NCI-H524 (cell line): ENCODE data around the gene DST.

ENCODE experiments used
- DNase-seq, 2 experiments: peaks; one replicate each; lab custom pipeline; 2025; lab: John Stamatoyannopoulos, UW

DST gene

DNA sequence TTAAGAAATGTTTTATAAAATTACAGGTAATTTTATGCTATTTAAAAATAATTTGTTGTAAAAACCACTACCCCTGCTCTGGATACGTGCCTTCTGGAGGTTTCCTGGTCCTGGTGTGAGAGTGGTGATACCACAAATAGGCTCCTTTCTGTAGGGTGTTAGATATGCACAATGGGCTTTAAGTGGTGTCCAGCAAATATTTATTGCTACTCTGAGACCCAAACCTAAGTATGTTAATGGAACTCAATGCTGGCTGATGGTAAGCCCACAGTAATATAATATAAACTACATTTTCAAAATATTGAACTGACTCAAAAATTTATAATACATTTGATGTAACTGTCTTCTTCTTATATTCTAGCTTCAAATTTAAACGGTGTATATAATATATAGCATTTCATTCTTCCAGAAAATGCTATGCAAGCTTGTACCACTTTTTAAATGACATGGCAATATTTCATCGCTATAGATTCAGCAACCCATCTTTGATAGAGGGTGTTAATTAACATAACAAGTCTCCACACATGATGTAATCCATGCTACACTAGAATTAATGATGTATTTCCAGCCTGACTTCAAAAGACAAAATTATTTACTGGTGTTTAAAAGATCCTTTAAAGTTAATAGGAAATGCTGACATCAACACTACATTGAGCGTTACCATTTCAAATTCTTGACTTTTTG lies 161.9 kb downstream of the DST start:
- no peak for DNase-seq

DNA sequence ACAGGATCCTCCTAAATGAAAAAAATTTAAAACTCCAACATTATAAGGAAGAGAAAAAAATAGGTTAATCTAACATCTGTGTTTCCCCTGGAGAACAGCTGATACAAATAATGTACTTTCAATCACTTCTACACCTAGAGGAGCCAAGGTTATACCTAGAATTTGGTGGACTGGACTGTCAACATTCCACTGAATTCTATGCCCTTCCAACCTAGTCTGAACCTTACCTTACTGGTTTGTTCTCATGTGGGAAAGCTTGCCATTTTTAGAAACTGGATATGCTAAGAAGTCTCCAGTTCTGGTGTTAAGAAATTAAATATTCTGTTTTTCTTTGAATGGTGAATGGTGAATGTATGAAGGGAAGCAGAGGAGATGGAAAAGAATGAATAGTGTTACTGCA lies 162.4 kb downstream of the DST start:
- DNase-seq: no peak

DNA sequence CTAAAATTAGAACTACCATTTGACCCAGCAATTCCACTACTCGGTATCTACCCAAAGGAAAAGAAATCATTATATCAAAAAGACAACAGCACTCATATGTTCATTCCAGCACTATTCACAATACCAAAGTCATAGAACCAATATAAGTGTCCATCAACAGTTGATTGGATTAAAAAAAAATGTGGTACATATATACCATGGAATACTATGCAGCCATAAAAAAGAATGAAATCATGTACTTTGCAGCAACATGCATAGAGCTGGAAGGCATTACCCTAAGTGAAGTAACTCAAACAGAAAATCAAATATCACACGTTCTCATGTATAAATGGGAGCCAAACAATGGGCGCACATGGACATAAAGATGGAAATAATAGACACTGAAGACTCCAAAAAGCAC lies 163.3 kb downstream of the DST start:
- DNase-seq: no peak

DNA sequence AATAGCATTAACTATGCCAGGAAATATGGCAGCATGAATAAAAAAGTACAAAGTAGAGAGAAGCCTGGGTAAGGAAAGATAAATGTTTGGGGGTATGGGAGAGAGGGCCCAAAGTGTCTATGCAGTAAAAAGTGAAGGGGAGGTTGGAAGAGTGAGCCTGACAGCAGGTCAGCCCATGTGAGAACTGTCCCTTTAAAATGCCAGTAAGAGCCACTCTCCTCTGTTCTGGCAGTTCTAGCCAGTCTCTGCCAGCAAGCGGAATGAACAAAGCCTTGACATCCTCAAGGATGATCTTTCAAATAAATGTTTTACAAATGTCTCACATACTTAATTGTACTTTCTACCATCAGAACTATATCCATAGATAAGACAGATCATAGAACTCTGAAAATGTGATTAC lies 164.5 kb downstream of the DST start:
- no peak for DNase-seq

DNA sequence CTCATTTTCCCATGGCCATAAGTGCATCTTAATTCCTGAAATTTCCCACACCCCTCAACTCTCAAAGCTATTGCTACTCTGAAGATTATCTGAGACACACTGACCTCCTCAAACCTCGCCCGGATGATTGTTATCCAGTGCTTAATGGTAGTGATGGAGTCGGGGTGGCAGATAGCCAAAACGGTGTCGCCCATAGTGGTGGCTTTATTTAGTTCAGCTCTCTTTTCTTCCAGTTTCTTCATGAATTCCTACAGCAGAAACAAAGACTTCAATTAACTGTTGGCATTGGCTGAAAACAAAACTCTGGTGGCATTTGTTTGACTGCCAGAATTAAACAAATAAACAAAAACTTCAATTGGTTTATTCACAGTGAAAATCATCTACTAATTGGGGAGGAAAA lies 165.4 kb downstream of the DST start:
- no peak for DNase-seq

DNA sequence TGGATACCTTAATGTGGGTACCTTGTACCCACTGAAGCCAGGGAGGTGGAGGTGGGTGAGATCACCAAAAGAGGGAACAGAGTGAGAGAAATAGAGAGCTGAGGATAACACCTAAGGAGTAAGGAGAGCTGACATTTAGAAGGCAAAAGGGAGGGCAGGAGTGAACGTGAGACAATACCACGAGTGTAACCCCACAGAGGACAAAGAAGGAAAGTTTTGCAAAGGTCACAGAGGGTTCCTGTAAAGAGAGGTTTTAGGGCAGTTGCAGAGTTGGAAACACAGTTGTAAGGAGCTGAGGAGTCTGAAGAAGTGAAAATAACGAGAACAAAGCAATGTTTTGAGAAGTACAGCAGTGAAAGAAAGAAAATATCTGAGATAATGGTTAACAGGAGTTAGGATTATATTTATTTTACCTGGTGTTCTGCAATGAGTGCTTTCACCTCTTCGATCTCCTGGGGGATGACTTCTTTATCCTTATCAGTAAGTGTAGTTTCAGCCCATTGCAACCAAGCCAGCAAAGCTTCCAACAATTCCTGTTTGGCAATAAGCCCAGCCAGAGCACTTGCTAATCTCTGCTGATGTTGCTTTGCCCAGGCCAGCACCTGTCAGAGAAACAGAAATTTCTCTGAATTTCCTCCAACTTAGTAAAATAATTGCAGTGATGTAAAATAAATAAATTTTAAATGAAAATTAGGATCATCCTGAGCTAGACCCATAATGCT lies 166.8 kb downstream of the DST start:
- no peak for DNase-seq

DNA sequence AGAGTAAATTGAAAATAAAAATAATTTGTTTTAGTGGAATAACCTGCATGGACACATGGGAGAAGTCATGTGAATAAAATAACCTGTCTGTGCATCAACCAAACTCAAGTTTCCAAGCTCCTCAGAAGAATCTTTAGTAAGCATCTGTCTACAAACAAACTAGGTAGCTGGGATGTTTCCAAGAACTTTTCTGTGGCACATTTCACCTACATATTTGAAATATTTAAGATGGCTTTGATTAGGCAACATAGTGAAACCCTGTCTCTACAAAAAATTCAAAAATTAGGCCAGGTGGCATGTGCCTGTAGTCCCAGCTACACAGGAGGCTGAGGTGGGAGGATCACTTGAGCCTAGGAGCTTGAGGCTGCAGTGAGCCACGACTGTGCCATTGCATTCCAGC lies 168.2 kb downstream of the DST start:
- DNase-seq: no peak

DNA sequence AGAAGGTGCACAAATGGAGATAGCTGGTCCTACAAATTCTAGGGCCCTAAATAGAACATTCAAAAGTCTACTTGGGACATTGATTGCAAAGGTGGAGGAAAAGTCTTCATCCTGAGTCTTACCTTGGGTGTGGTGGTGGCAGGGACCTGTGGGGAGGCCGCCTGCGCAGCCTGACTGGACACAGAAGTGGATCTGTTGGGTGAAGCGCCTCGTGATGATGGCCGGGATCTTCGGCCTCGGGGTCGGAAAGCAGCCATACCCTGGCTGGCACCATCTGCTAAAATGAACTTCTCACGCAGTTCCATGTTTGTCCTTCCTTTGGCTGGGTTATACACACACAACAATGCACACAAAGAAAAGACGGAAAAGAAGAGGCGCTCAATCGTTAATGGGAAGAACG lies 179.2 kb downstream of the DST start:
- no peak for DNase-seq

DNA sequence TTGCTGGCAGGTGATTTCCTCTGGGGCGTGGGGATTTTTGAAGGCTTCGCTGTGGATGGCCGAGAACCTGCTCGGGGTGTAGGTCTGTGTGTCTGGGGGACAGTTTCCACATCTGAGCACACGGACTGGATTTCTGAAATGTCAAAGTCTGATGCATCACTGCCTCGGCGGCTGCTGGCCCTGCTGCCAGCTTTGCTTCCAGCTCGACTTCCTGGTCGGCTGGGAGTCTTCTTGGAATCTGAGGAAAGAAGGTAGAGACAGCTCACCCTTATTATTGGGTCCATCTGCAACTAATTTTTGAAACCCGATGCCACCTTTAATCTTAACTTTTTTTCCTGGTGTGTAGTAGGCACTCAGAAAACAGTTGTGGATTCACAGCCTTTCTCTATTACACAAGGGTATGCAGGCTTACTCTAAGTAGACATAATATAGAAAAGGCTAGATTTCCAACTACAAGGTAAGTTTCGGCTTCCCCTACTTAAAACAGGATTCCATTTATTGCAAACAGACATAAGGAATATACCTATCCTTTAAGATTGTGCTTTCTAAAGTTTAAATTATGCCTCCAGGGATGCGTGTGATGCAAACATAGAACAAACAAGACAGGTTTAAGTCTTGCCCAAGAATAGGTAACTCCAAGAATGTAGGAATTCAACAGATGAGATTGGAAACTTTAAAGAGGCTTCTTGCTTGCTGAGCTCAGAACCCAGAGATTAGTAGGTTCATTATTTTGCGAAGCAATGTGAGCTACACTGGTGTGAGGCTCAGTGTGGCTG lies 183.5 kb downstream of the DST start:
- no peak for DNase-seq

DNA sequence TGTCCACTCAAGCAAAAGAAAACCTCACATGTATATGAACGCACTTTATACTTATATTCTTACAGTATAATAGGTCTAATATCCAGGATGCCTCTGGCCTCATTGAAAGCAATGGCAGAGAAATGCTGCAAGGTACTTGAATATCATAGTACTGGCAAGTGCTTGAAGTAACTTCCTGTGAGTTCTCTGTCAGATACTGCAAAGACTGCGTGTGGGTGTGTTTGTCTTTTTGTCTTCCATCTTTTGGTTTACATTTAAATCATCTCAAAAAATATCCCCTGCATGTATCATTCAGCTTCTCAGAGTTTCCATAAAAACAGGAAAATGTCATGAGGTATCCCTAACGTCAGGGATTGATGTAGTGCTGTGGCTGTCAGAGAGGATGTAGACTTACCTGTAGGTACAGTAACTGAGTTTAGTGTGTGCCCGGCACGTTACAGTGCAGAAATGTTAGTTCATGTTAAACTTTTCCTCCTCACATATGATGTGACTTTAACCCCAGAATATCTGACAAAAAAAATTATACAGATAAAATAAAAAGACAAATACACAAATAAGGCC lies 184.3 kb downstream of the DST start:
- no peak for DNase-seq

DNA sequence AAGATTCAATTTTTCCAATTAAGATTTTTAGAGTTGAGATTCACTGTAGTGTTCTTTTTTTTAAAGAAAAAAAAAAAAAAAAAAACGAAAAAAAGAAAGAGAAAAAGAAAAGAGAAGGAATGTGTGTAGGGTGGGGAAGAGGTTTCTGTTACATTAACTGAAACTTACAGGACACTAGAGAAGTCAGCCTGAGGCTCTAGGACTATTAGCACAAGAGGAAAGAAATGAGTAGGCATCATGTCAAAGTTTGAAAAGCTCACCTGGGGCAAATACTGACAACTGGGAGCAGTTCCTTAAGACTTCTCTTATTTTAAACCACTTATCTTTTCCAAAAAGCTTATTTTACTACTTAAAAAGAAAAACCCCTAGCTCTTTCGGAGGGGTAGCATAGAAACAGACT lies 185.9 kb downstream of the DST start:
- no peak for DNase-seq

DNA sequence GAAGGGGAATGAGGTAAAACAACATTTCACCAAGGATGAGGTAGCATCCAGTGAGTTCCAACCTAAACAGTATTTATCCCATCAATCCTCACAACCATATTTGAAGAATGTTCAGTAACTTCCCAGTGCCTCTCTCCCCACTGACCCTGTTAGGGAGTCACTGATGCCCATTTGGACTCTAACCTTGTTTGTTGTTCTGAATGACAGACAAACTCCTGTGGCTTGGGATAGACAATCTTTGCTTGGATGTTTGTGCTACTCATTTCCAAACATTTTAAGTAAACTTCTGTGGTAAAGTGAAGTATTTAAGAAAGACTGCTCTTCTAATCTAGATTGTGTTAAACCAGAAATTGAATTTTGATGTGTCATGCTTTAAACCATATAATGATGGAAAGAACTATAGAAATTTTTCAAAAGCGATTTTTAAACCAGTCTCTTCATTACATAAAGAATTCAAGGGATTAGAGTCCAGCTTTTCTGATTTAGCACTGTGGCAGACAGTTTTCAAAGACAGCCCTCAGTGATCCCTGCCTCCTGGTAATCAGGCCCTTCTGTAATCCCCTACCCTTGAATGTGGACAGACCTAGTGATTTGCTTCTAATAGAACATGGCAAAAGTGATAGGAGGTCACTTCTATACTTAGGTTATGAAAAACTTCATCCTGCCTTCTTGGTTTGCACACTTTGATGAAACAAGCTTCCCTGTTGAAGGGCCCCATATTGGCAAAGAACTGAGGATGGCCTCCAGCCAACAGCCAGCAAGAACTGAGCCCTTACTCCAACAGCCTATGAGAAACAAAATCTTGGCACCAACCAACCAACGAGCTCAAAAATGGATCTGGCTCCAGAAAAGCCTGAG lies 191.6 kb downstream of the DST start:
- no peak for DNase-seq

DNA sequence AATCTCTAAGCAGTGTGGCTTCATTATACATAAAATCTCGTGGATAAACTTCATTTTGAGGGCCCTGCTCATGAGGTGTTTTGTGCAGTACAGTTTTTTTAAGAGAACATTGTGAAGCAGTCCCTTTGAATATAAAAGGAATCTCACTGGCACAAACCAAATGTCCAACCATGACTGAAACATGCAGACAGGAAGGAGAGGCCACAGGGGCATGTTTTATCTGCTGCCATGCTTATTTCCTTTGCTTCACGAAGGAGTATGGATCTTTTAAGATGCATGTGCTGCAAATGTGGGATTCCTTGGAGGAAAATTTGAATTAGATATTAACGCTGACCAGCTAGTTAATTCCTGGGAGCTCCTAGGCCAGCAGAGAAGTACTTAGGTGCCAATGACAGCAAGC lies 192.3 kb downstream of the DST start:
- no peak for DNase-seq

DNA sequence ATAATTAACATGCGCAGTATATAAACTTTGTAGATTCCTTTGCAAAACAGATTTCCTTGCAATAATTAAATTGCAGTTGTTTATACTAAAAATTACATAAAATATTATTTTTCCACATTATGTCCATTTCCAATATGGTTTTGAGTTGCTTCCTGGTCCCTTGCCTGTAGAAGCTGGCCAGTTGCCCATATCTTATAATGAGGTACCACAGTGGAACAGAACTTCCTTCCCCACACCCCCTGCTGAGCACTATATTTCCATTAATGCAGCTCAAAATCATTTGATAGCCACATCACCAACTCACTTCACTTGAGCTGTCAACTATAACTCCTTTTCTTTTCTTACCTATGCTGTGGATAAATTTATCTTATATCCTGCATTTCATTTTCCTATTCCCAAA lies 194.6 kb downstream of the DST start:
- no peak for DNase-seq

DNA sequence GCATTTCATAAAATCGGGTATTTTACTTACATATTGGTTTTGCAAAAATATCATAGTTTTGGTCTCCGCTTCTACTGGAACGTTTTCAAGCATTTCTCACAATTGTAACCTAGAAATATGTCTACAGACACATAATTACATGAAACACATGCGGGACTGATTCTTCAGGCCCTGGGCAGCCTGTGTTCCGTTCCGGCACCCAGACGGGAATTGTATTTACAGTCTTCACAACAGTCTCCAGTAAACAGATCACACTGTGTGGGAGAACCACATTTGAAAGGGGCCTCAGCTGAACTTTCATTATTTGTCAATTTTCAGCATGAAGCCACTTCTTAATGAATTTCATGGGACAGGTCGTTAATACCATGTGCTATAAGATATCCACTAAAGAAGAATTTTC lies 196.9 kb downstream of the DST start:
- no peak for DNase-seq

DNA sequence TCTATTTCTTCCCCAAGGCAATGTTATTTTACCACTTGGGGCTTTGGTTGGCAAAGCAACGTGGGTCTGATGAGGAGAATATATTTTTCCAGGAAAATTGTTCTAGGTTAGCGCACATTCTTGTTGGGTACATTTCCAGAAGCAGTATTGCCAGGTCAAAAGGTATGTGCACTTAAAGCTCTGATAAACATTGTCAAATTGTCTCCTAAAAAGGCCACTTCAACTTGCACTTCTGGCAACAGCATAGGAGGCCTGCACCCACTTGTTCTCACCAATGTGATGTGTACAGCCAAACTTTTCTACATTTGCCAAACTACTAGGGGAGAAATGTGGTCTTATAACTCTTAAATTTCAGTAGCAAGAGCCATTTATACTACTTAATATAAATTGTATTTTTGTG lies 197.8 kb downstream of the DST start:
- no peak for DNase-seq

DNA sequence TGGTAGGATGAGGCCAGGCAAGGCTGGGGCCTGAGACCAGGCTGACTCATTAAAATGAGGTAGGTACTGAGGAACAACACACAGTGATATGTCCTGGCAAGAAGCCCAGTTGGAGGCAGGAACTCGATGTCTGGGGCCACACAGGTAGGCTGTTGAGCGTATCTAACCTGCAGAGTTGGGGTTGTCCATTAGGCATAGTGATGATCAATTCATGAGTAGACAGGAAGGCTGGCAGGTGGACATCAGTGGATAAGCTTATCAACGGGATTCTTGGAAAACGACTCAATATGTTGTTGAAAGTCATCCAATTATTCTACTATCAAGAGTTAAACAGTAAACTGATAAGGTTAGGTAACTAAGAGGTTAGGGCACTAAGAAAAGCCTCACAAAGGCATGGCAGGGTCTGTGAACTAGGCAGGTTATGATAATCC lies 202.1 kb downstream of the DST start:
- no peak for DNase-seq

DNA sequence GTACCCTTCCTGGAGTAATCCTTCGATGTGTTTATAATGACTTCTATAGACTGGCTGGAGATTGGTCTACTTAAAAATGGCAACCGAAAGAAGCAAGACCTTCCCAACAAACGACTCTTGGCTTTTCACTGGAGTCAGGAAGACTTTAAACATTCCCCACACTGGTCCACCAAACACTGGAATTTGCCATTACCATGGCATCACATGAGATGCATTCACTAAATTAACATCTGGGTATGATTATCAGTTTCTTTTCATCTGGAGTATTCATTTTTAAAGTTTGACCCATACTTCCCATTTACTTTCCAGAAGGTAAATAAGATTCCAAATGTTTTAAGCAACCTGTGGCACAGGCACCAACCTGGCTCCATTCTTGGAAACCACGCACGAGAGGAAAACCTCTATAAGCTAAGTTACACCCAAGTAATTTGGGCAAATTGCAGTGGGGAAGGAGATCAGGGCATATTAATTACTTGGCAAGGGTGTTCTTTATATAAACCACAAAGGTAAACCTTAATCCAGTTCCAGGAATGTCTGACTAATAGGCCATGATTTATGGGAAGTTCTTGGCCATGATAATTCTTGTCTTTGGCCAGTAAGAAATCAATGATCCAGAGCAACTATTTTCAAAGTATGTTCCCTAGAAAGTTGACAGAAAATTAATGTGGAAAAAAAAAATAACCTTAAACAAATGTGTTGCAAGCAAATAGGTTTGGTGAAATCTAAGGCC lies 205.4 kb downstream of the DST start:
- DNase-seq: no peak

DNA sequence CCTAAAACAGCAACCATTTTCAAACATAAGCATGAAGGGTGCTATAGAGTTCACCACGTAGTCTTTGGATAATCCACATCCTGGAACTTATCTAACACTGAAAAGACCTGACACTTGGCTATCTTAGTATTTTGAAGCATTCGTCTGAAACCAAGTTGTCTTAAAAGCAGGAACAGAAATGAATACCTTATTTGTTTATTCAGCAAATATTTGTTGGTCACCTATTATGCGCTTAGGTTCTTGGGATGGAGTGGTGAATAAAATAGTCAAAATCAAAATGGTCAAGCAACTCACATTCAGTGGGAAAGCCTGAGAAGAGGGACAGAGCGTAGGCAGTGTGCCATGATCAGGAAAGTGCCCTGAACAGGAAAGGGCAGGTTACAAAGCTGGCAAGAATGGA lies 206.9 kb downstream of the DST start:
- no peak for DNase-seq

DNA sequence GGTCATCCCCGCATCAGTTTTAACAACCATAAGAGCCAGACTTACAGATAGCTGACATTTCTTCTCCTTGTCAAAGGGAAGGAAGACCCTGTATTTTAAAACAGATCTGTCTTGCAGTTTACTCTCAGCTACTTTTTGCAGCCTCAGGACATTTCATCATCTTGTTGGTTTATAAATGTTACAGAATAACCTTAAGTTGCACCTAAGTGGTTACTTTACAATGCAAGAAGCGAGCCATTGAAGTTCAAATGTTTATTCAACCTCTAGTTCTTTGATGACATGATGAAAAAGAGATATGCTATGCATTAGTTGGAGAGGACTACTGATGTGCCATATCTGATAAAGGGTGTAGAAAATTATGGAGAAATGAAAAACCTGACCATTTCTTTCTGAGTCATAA lies 207.4 kb downstream of the DST start:
- no peak for DNase-seq

DNA sequence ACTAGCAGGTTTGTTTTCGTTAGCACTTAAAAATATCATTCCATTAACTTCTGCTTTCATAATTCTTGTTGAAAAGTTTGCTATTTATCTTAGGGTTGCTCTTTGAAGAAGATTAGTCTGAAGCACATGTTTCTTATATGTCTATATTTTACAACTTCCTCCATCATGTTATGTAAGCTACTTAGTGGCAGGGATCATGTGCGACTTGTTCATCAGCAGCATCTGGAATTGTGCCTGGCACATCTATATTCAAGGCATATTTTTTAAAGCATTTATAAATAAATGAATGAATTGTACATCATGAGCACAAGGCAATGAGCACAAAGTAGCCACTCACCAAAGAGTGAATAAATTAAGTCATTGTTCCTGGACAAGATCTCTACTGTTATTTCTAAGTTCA lies 208.1 kb downstream of the DST start:
- no peak for DNase-seq
